Activated CD8-positive, alpha-beta memory T cell treated with anti-CD3 and anti-CD28 coated beads, Interleukin-2, amount 50 U/mL, for 48 hours (primary cell): ENCODE results near the gene ZNF189.

Experiments
- DNase-seq: peaks from one replicate; pipeline ENCODE4 v3.0.0-alpha.2; 2020

The ZNF189 gene

GRCh38 chr9:101398068-101398929 lies at the start of gene ZNF189, which contains the start of gene MRPL50:
Gene ZNF189, plus strand, starts transcription at chr9:101398851. Its CDS starts 306 bp downstream, at chr9:101399157.
Gene MRPL50, minus strand, starts transcription at chr9:101398618. Its CDS starts 26 bp downstream, at chr9:101398592.
- DNase-seq = peak; percentile 91

- DNase-seq = no peak
These were observed 48.4 kb upstream of the ZNF189 start for GRCh38 chr9:101350285-101350684.

- no peak for DNase-seq
These were observed 45.7 kb upstream of the ZNF189 start for GRCh38 chr9:101352892-101353463.

GRCh38 chr9:101353683-101354082 lies 45.0 kb upstream of the ZNF189 start:
- DNase-seq = no peak

- DNase-seq = no peak
These were observed 44.4 kb upstream of the ZNF189 start for GRCh38 chr9:101354143-101354764.

GRCh38 chr9:101354765-101355708 lies 43.6 kb upstream of the ZNF189 start:
- DNase-seq = no peak

- DNase-seq = no peak
These were observed 42.0 kb upstream of the ZNF189 start for GRCh38 chr9:101356619-101357018.

GRCh38 chr9:101359679-101360078 lies 39.0 kb upstream of the ZNF189 start:
- DNase-seq = no peak

GRCh38 chr9:101360647-101361046 lies 38.0 kb upstream of the ZNF189 start:
- no peak for DNase-seq

GRCh38 chr9:101362450-101362849 lies 36.2 kb upstream of the ZNF189 start:
- DNase-seq = no peak

GRCh38 chr9:101365181-101365580 lies 33.5 kb upstream of the ZNF189 start:
- DNase-seq = no peak

- no peak for DNase-seq
These were observed 32.5 kb upstream of the ZNF189 start for GRCh38 chr9:101366038-101366756.

- no peak for DNase-seq
These were observed 31.3 kb upstream of the ZNF189 start for GRCh38 chr9:101367323-101367722.

GRCh38 chr9:101369286-101369685 lies 29.4 kb upstream of the ZNF189 start:
- DNase-seq = no peak

GRCh38 chr9:101369884-101370531 lies 28.6 kb upstream of the ZNF189 start:
- DNase-seq = no peak

GRCh38 chr9:101371813-101372212 lies 26.8 kb upstream of the ZNF189 start:
- no peak for DNase-seq

GRCh38 chr9:101372327-101373118 lies 26.1 kb upstream of the ZNF189 start:
- DNase-seq = no peak

GRCh38 chr9:101375546-101375945 lies 23.1 kb upstream of the ZNF189 start:
- no peak for DNase-seq

GRCh38 chr9:101376111-101376848 lies 22.4 kb upstream of the ZNF189 start:
- DNase-seq = no peak

GRCh38 chr9:101380295-101380694 lies 18.4 kb upstream of the ZNF189 start:
- no peak for DNase-seq
